K562 (cell line): ENCODE measurements around the gene ZFR2. TPM values are rescaled to one million over a fixed set of nuclear protein-coding genes. Genes with fewer than 3 reads are reported as not detected.
A peak's percentile ranks its signal among the peaks of the same experiment; 100 is the strongest.

Experiments
- ATAC-seq: fragments of 200-7000 bp; cut with Tn5 transposase; 3 replicates; pipeline ENCODE4 v1.9.1; 2020; ENCODE audit warnings: moderate library complexity
- BruUV-seq: library from RNA; stranded (reverse); fragments of 400-500 nt; replicated peaks from 2 replicates; lab custom pipeline; 2021; lab: Mats Ljungman, UMichigan
- CTCF ChIA-PET: fragments of 300-600 bp; formaldehyde crosslinking; extraction: SDS; loops from one replicate; lab custom pipeline; 2021; ENCODE audit warnings: low intra/inter-chr PET ratio; lab: Yijun Ruan, JAX
- POLR2A ChIA-PET: fragments of 300-600, 350-650 bp; sonication (Branson Sonifier 250); formaldehyde crosslinking; extraction: SDS; loops from one replicate; lab custom pipeline; 2021; ENCODE audit warnings: antibody characterized with exemption, inconsistent platforms; lab: Yijun Ruan, JAX
- DNase-seq, 4 experiments: peaks; one replicate each; pipeline versions ENCODE4 v3.0.0 to v3.0.0-alpha.2; 2011 to 2018; ENCODE audit warnings: low spot score in 3 of 4, mixed read lengths in 3 of 4; ENCODE audit errors: extremely low read depth in 1 of 4
- FAIRE-seq: peaks from 2 replicates; lab custom pipeline; 2011; peaks lifted over from hg19 to GRCh38; lab: Jason Lieb, UNC
- H2AFZ ChIP-seq: 2 replicates; pipeline ENCODE4 v1.6.0; 2011; ENCODE audit warnings: low read depth, low read length, control low read depth, inconsistent platforms
- H3K27ac ChIP-seq: fragments of 200-600 bp; 3 replicates; pipeline ENCODE4 v1.8.0; 2011; ENCODE audit warnings: low read depth, mild to moderate bottlenecking, control low read depth, inconsistent platforms, low read length, moderate library complexity, mixed read lengths; ENCODE audit errors: extremely low read depth
- H3K27me3 ChIP-seq, 2 experiments: fragments of 300-600 bp in 1 of 2; 2 replicates in 1 of 2; 3 replicates in 1 of 2; pipeline versions ENCODE4 v1.6.0 to v1.8.0; 2011; ENCODE audit warnings: inconsistent platforms in 2 of 2, low read length in 2 of 2, mild to moderate bottlenecking in 1 of 2, mixed read lengths in 1 of 2, moderate library complexity in 1 of 2; ENCODE audit not compliant: control insufficient read depth in 2 of 2, insufficient read depth in 2 of 2
- H3K36me3 ChIP-seq: fragments of 300-600 bp; 3 replicates; pipeline ENCODE4 v1.8.0; 2011; ENCODE audit warnings: mild to moderate bottlenecking, low read length, inconsistent platforms; ENCODE audit not compliant: control insufficient read depth, insufficient read depth
- H3K4me1 ChIP-seq, 2 experiments: fragments of 200-600 bp in 1 of 2; replicated peaks in 1 of 2; 2 replicates in 1 of 2; 3 replicates in 1 of 2; pipeline versions ENCODE4 v1.5.1 to v1.8.0; 2011; ENCODE audit warnings: inconsistent platforms in 2 of 2, low read length in 2 of 2, mild to moderate bottlenecking in 1 of 2, mixed read lengths in 1 of 2, moderate library complexity in 1 of 2; ENCODE audit not compliant: control insufficient read depth in 2 of 2, insufficient read depth in 2 of 2
- H3K4me2 ChIP-seq: 2 replicates; pipeline ENCODE4 v1.6.1; 2011; ENCODE audit warnings: low read length, control low read depth, inconsistent platforms, mixed read lengths; ENCODE audit not compliant: insufficient read depth
- H3K4me3 ChIP-seq: fragments of 200-600 bp; sonication (generic), shearing (Covaris generic); 2 replicates; pipeline ENCODE4 v1.5.1; 2016; ENCODE audit warnings: control low read depth, inconsistent platforms
- H3K79me2 ChIP-seq: fragments of 200-600 bp; 3 replicates; pipeline ENCODE4 v1.8.0; 2011; ENCODE audit warnings: low read length, inconsistent platforms; ENCODE audit not compliant: control insufficient read depth, insufficient read depth
- H3K9ac ChIP-seq, 2 experiments: 2 replicates each; pipeline versions ENCODE4 v1.6.0 to v1.6.1; 2011; ENCODE audit warnings: low read depth in 2 of 2, low read length in 2 of 2, control low read depth in 1 of 2, inconsistent platforms in 1 of 2, mild to moderate bottlenecking in 1 of 2, mixed read lengths in 1 of 2; ENCODE audit not compliant: insufficient read depth in 1 of 2
- H3K9me1 ChIP-seq: one replicate; pipeline ENCODE4 v1.6.0; 2011; ENCODE audit warnings: inconsistent platforms, mild to moderate bottlenecking, low read length, moderate library complexity; ENCODE audit not compliant: control insufficient read depth, insufficient read depth
- H3K9me3 ChIP-seq: replicated peaks from 2 replicates; pipeline ENCODE4 v1.5.1; 2011; ENCODE audit warnings: low read depth, low read length, inconsistent platforms; ENCODE audit not compliant: control insufficient read depth, insufficient read depth
- H4K20me1 ChIP-seq: replicated peaks from 2 replicates; pipeline ENCODE4 v1.6.1; 2011; ENCODE audit warnings: low read length, inconsistent platforms, mixed read lengths; ENCODE audit not compliant: control insufficient read depth, insufficient read depth
- CHAMP1 ChIP-seq: fragments of 450-650 bp; IDR thresholded peaks from 2 replicates; pipeline ENCODE4 v1.6.1; 2016; ENCODE audit warnings: mild to moderate bottlenecking
- E2F6 ChIP-seq, 2 experiments: IDR thresholded peaks; 2 replicates each; pipeline ENCODE4 v1.6.1; 2011; ENCODE audit warnings: borderline replicate concordance in 1 of 2, control low read depth in 1 of 2, low read depth in 1 of 2, low read length in 1 of 2, mild to moderate bottlenecking in 1 of 2, mixed read lengths in 1 of 2, moderate library complexity in 1 of 2; ENCODE audit not compliant: insufficient read depth in 1 of 2, insufficient read length in 1 of 2, poor library complexity in 1 of 2, severe bottlenecking in 1 of 2; ENCODE audit errors: extremely low read depth in 1 of 2
- EP300 ChIP-seq: IDR thresholded peaks from 2 replicates; pipeline ENCODE4 v1.6.1; 2012; ENCODE audit warnings: low read length, improper control_type of control experiment
- ETS1 ChIP-seq: conservative IDR thresholded peaks from 2 replicates; pipeline ENCODE4 v1.6.1; 2011; ENCODE audit warnings: low read depth, mild to moderate bottlenecking, low read length; ENCODE audit not compliant: control insufficient read depth
- KDM2B ChIP-seq: fragments of 250-450 bp; sonication (Bioruptor Pico); IDR thresholded peaks from 2 replicates; pipeline ENCODE4 v1.8.0; 2021; ENCODE audit warnings: mild to moderate bottlenecking, moderate library complexity
- MAX ChIP-seq: sonication (generic); formaldehyde crosslinking; IDR thresholded peaks from 2 replicates; pipeline ENCODE4 v1.9.0; 2022; ENCODE audit warnings: mild to moderate bottlenecking, missing genetic modification reagents
- MYBL2 ChIP-seq, 2 experiments: fragments of 450-650 bp in 1 of 2; sonication (generic) in 1 of 2; formaldehyde crosslinking in 1 of 2; IDR thresholded peaks; 2 replicates each; pipeline versions ENCODE4 v1.6.1 to v1.8.1; 2017 to 2022; ENCODE audit warnings: borderline replicate concordance in 1 of 2, inconsistent platforms in 1 of 2, low read depth in 1 of 2, mild to moderate bottlenecking in 1 of 2, missing genetic modification reagents in 1 of 2, moderate library complexity in 1 of 2
- MYNN ChIP-seq, 2 experiments: sonication (generic); formaldehyde crosslinking in 1 of 2; IDR thresholded peaks; 2 replicates each; pipeline versions ENCODE4 v1.5.0 to v1.6.1; 2016 to 2020; ENCODE audit warnings: antibody characterized with exemption in 1 of 2, missing genetic modification reagents in 1 of 2
- RAD21 ChIP-seq, 2 experiments: fragments of 250-450 bp in 1 of 2; fragments of 450-650 bp in 1 of 2; sonication (Bioruptor Pico) in 1 of 2; formaldehyde crosslinking in 1 of 2; IDR thresholded peaks in 1 of 2; conservative IDR thresholded peaks in 1 of 2; 2 replicates each; pipeline versions ENCODE4 v1.4.0 to v1.8.0; 2020 to 2022; ENCODE audit warnings: mild to moderate bottlenecking in 2 of 2, moderate library complexity in 1 of 2
- ZBTB33 ChIP-seq: sonication (generic); formaldehyde crosslinking; IDR thresholded peaks from 2 replicates; pipeline ENCODE4 v1.8.1; 2023; ENCODE audit warnings: mild to moderate bottlenecking, missing genetic modification reagents
- WGBS: fragments of 100-300 bp; shearing (Covaris generic); methylation state at CpG from one replicate; pipeline ENCODE4 v1.1.6; 2016; ENCODE audit warnings: low coverage, mixed read lengths; ENCODE audit not compliant: insufficient coverage; ENCODE audit errors: missing lambda C conversion rate; 5-methylcytosine and 5-hydroxymethylcytosine counted together
- in situ Hi-C: fragments of 300-500 bp; cut with MboI; formaldehyde crosslinking; loops from 4 replicates; pipeline ENCODE4 v1.15.0; 2018; ENCODE audit warnings: inconsistent platforms, mixed read lengths
- intact Hi-C: fragments of 100-400 bp; cut with micrococcal nuclease; formaldehyde crosslinking; loops from 2 replicates; pipeline ENCODE4 v1.14.2; 2022
- polyA plus RNA-seq, 8 experiments: library from polyadenylated mRNA; depleted of rRNA in 4 of 8; stranded (reverse) in 5 of 8; unstranded in 3 of 8; fragments of >200 nt; fragmentation: Nextera tagmentation in 2 of 8; fragmentation: Illumina TruSeq in 1 of 8; extraction: Ambion mirVana in 2 of 8; extraction: Trizol in 1 of 8; gene quantifications; 2 replicates each; pipeline versions ENCODE4 v1.2.1 to v1.2.3, GENCODE V29; 2011 to 2014; ENCODE audit warnings: inconsistent platforms in 1 of 8, missing spikeins in 1 of 8
- total RNA-seq, 7 experiments: library from RNA; depleted of rRNA in 6 of 7; stranded (reverse); fragments of >200 nt in 6 of 7; fragmentation: Illumina TruSeq in 2 of 7; extraction: Trizol in 2 of 7; gene quantifications; 2 replicates each; pipeline versions ENCODE4 v1.2.1 to v1.2.3, GENCODE V29; 2011 to 2021; ENCODE audit warnings: low replicate concordance in 1 of 7

The ZFR2 gene
- total and polyA plus RNA-seq, 9 of the 15 experiments (the other 6 are each of a cell fraction or from before 2014, with no cell fraction given), result 0.03 to 0.59 (median 0.07) TPM; not detected in 6

- H3K9ac ChIP-seq, result peak overlapping the region in 1 of 2 experiments; percentile 58; a peak in 2 of 4 replicates
- 78% methylated on average over 17 of the region's 26 CpGs for WGBS
- TF ChIP-seq ZBTB33 (CRISPR knock-in tag), result peak; percentile 43; the same call in 1 of the 2 replicates
- TF ChIP-seq MYNN (IDR thresholded peaks at IDR 0.05), result no peak
- TF ChIP-seq MYNN (CRISPR knock-in tag; IDR thresholded peaks at IDR 0.05), result no peak
- TF ChIP-seq E2F6 (IDR thresholded peaks at IDR 0.05; ENCODE audit: borderline replicate concordance in 1 of 2, extremely low read depth in 1 of 2, insufficient read depth in 1 of 2, insufficient read length in 1 of 2, low read depth in 1 of 2, low read length in 1 of 2, poor library complexity in 1 of 2, severe bottlenecking in 1 of 2), result peak in 1 of 2 experiments; percentile 16
- no peak for TF ChIP-seq ETS1
- no peak for TF ChIP-seq RAD21 (CRISPR knock-in tag; conservative IDR thresholded peaks at IDR 0.05 in 1 of 2, IDR thresholded peaks at IDR 0.05 in 1 of 2)
- TF ChIP-seq MYBL2 (IDR thresholded peaks at IDR 0.05; ENCODE audit: low read depth), result no peak
- no peak for TF ChIP-seq MYBL2 (CRISPR knock-in tag; IDR thresholded peaks at IDR 0.05; ENCODE audit: borderline replicate concordance)
- no peak for TF ChIP-seq CHAMP1
- no peak for TF ChIP-seq KDM2B (CRISPR knock-in tag)
- no peak for TF ChIP-seq MAX (CRISPR knock-in tag)
- TF ChIP-seq EP300, result no peak
Measured at GRCh38 chr19:3809881-3810707, 58.7 kb downstream of the ZFR2 start.

More at GRCh38 chr19:3809881-3810707, 58.7 kb downstream of the ZFR2 start:
- ChIA-PET CTCF (no interaction called here), POLR2A (no interaction called here)
- Histone ChIP-seq H3K4me1 (peaks cover 0 to 59% of the 10 kb centered on the region in 2 experiments), H3K9me1 (no peaks in the 10 kb centered on the region), H3K4me3 (no peak overlapping the region), H3K27me3 (no peaks in the 10 kb centered on the region; a peak in 1 of 5 replicates), H4K20me1 (no peaks in the 10 kb centered on the region), H3K36me3 (no peaks in the 10 kb centered on the region), H3K79me2 (no peaks in the 10 kb centered on the region), H3K4me2 (no peak overlapping the region), H3K9me3 (peaks cover 7% of the 10 kb centered on the region), H3K27ac (no peak overlapping the region), H2AFZ (no peak overlapping the region; the same call in 1 of the 2 replicates)
- in situ Hi-C loops (no loop called here), intact Hi-C loops (no loop called here)
- FAIRE-seq, result no peak
- BruUV-seq, result no TSS peak
- DNase-seq, result no peak
- no peak for ATAC-seq
